HG03196 (cell line): Measurements from ENCODE around the gene PRRC2C.

Experiments used
- ATAC-seq: cut with Tn5 transposase; IDR thresholded peaks from one replicate; pipeline ENCODE4 v1.9.1; 2021; ENCODE audit not compliant: unreplicated experiment

PRRC2C gene

DNA sequence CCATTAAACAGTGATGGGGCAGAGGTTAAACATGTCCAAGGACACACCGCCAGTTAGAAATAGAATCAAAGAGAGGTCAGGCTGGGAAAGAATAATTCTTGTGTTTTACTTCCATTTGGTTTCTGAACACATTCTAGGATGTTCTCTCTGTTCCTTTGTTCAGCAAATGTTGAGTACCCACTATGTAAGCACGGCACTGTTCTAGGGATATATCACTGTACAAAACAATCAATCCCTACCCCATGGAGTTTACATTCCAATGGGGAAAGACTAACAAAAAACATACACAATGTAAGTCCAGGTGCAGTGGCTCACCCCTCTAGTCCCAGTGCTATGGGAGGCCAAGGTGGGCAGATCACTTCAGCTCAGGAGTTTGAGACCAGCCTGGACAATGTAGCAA, 142.9 kb downstream of the PRRC2C start:
- no peak for ATAC-seq

- ATAC-seq, result no peak
Observed at GRCh38 chr1:171635661-171636060, 150.3 kb downstream of the PRRC2C start.

- no peak for ATAC-seq
Observed at GRCh38 chr1:171636141-171636540, 150.8 kb downstream of the PRRC2C start.

GRCh38 chr1:171637928-171638576, 152.7 kb downstream of the PRRC2C start:
- ATAC-seq, result no peak

GRCh38 chr1:171640225-171640624, 154.9 kb downstream of the PRRC2C start:
- ATAC-seq, result no peak

GRCh38 chr1:171641076-171641864, 155.9 kb downstream of the PRRC2C start:
- ATAC-seq, result no peak

GRCh38 chr1:171642197-171642596, 156.9 kb downstream of the PRRC2C start:
- ATAC-seq, result no peak
